ENCODE data around the gene AFAP1.
A peak's percentile ranks its signal among the peaks of the same experiment; 100 is the strongest.

AFAP1 gene

DNA sequence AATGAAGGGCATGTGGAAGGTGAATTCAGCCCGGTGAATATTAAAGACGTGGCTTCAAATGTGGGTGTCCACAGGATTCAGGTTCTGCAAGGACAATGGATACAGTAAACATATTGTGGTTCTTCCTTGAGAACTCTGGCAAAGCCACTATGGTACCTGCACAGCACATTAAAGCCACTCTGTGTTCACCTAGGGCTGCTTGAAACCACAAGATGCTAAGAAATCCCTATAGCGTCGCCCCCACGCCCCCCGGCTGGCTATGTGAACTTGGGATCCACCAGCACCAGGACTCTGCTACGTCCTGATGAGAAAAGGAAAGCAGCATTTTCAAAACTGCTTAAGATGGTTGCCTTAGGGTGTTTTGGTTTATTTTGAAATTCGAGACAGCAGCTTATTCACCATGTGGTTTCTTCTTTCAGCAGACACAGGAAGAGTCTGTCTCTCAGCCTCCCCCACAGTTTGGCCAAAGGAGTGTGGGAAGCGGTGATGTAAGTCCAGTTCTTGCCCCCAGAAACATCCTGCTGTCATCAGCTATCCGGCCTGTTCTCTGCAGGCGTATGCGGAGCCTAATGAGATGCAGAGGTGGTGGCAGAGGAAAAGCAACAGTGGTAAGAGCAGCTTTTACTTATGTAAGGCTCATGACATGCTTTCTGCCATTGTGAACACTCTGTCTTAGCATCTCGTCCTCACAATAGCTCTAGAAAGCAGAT lies 111.5 kb downstream of the AFAP1 start:
- peak overlapping the region; percentile 23 to 72 (median 61); a peak in 19 of 22 replicates for H3K9ac ChIP-seq
- H3K4me2 ChIP-seq = peak overlapping the region; percentile 59 to 87 (median 75)

GRCh38 chr4:7827566-7827965 lies 112.1 kb downstream of the AFAP1 start:
- Histone ChIP-seq H3K4me1 (peaks cover 53 to 67% (median 62%) of the 10 kb centered on the region in 10 experiments), H3K27ac (peak overlapping the region in 10 of 11 experiments; percentile 72 to 88 (median 81); a peak in 20 of 22 replicates), H3K9ac (peak overlapping the region in 8 of 11 experiments; percentile 36 to 72 (median 66); a peak in 9 of 22 replicates), H3K4me2 (peak overlapping the region; percentile 59 to 87 (median 75)), H3K27me3 (no peaks in the 10 kb centered on the region), H3K9me3 (replicated peaks in 1 of 11) (peaks cover 0 to 18% (median 12%) of the 10 kb centered on the region in 11 experiments; a peak in 16 of 22 replicates), H4K20me1 (no peaks in the 10 kb centered on the region), H3K36me3 (peaks cover 0 to 11% (median 0%) of the 10 kb centered on the region in 11 experiments; a peak in 2 of 22 replicates), H3K4me3 (no peak overlapping the region)
- no peak for TF ChIP-seq Cebpa-rat (IDR thresholded peaks at IDR 0.05)

More for the DNA sequence above, 111.5 kb downstream of the AFAP1 start:
- H3K27me3 ChIP-seq = no peaks in the 10 kb centered on the region
- H3K9me3 ChIP-seq (replicated peaks in 1 of 11) = peaks cover 0 to 18% (median 12%) of the 10 kb centered on the region in 11 experiments; a peak in 16 of 22 replicates
- H3K36me3 ChIP-seq = peaks cover 0 to 11% (median 0%) of the 10 kb centered on the region in 11 experiments; a peak in 2 of 22 replicates
- H4K20me1 ChIP-seq = no peaks in the 10 kb centered on the region
- peak in 6 of 11 experiments; percentile 12 to 67 (median 33); a peak in 3 of 22 replicates for TF ChIP-seq Cebpa-rat (IDR thresholded peaks at IDR 0.05)
- 0 out of 20 replicates have a peak overlapping the region, but pooled peaks of 3 of the 10 experiments have one; percentile 2 to 10 (median 6) for H3K4me3 ChIP-seq
- peaks cover 49 to 62% (median 58%) of the 10 kb centered on the region in 10 experiments for H3K4me1 ChIP-seq
- H3K27ac ChIP-seq = peak overlapping the region; percentile 19 to 88 (median 80); a peak in 21 of 22 replicates

DNA sequence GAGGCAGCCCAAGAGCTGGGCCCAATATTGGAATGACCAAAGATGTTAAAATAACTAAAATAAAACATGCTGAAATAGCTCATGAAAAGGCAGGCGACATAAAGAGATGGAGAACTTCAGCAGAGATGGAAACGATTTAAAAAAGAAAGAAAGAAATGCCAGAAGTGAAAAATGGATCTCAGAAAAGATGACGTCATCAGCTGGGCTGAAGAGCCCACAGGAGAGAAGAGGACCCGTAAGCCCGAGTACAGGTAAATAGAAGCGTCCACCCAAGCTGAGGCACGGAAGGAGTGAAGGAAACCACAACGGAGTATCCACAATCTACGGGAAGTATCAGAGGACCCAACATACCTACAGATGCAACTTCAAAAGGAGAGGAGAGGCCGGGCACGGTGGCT lies 112.8 kb downstream of the AFAP1 start:
- peak overlapping the region in 2 of 11 experiments; percentile 83 to 87; a peak in 1 of 22 replicates for H3K4me2 ChIP-seq

DNA sequence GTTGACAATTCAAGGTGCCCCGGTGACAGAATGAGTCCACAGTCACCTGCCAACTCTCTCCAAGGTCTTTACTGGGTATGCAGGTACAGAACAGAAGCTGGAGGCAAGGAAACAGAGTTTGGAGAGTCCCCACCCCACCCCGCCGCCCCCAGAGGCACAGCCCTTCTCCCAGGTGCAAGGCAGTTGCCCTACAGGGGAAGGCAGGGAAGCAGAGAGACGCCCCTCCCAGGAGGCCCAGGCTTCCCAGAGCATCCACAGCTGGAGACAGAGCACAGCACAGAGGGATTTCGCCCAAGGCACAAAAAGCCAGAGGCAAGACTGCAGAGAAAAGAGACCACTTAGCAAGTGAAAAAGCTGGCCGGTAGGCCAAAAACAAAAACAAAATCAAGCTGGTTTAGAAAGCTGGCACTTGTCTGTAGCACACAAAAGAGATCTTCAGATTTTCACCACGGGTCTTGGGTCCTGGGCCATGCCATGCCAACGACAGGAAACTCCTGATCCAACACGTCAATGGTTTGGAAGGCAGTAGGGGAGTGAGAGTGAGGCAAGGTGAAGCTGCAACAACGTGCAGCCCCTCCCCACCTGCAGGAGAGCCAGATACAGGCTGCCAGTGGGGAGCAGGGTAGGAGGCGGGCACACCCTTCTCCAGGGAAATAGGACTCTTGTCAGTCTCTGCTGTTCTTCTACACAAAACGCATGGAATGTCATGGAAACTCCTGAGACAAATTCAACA lies 113.3 kb downstream of the AFAP1 start:
- Histone ChIP-seq H3K4me3 (no peak overlapping the region), H3K9me3 (replicated peaks in 1 of 11) (peaks cover 0 to 18% (median 11%) of the 10 kb centered on the region in 11 experiments; a peak in 16 of 22 replicates), H3K36me3 (peaks cover 0 to 8% (median 0%) of the 10 kb centered on the region in 11 experiments; a peak in 2 of 22 replicates), H3K4me1 (peaks cover 41 to 65% (median 55%) of the 10 kb centered on the region in 10 experiments), H3K4me2 (no peak overlapping the region), H4K20me1 (no peaks in the 10 kb centered on the region), H3K27me3 (no peaks in the 10 kb centered on the region), H3K27ac (peak overlapping the region in 2 of 11 experiments; percentile 22 to 82; a peak in 1 of 22 replicates), H3K9ac (no peak overlapping the region)
- no peak for TF ChIP-seq Cebpa-rat (IDR thresholded peaks at IDR 0.05)

More for the DNA sequence above, 112.8 kb downstream of the AFAP1 start:
- Histone ChIP-seq H3K36me3 (peaks cover 0 to 8% (median 0%) of the 10 kb centered on the region in 11 experiments; a peak in 2 of 22 replicates), H4K20me1 (no peaks in the 10 kb centered on the region), H3K27ac (peak overlapping the region in 1 of 11 experiments; percentile 82; a peak in 2 of 22 replicates), H3K4me3 (no peak overlapping the region), H3K27me3 (no peaks in the 10 kb centered on the region), H3K9ac (no peak overlapping the region), H3K9me3 (replicated peaks in 1 of 11) (peaks cover 0 to 18% (median 11%) of the 10 kb centered on the region in 11 experiments; a peak in 16 of 22 replicates), H3K4me1 (peaks cover 47 to 67% (median 59%) of the 10 kb centered on the region in 10 experiments)
- TF ChIP-seq Cebpa-rat (IDR thresholded peaks at IDR 0.05) = no peak

GRCh38 chr4:7824218-7824617 lies 115.4 kb downstream of the AFAP1 start:
- H3K4me1 ChIP-seq = peaks cover 20 to 44% (median 34%) of the 10 kb centered on the region in 10 experiments
- H3K27me3 ChIP-seq = no peaks in the 10 kb centered on the region
- no peak overlapping the region for H3K4me2 ChIP-seq
- no peak overlapping the region for H3K27ac ChIP-seq
- peaks cover 0 to 10% (median 0%) of the 10 kb centered on the region in 11 experiments; a peak in 2 of 22 replicates for H3K36me3 ChIP-seq
- H3K4me3 ChIP-seq = no peak overlapping the region
- peaks cover 0 to 3% (median 0%) of the 10 kb centered on the region in 11 experiments; a peak in 1 of 22 replicates for H4K20me1 ChIP-seq
- H3K9ac ChIP-seq = no peak overlapping the region
- no peak for TF ChIP-seq Cebpa-rat (IDR thresholded peaks at IDR 0.05)
- peaks cover 0 to 14% (median 8%) of the 10 kb centered on the region in 11 experiments; a peak in 16 of 22 replicates for H3K9me3 ChIP-seq (replicated peaks in 1 of 11)

DNA sequence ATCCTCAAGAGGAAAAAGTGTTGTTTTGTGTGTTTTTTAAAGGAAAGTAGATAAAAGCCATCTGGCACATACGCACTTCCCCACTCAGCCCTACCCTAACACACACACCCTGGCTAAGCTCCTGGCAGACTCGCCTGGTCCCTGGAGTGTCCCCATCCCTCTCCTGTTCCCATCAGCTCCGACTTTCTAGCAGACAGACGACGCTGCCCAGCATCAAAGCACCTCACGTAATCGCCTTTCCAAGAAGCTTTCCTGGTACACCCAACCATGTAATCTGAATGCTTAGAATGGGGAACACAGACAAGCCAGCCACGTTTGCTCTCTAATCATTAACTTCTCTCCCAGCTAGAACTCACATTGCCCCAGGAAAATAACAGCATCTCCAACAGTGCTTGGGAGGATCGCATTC lies 116.2 kb downstream of the AFAP1 start:
- no peak for TF ChIP-seq Cebpa-rat (IDR thresholded peaks at IDR 0.05)
- Histone ChIP-seq H3K36me3 (peaks cover 0 to 18% (median 0%) of the 10 kb centered on the region in 11 experiments; a peak in 4 of 22 replicates), H3K9ac (no peak overlapping the region), H4K20me1 (peaks cover 0 to 5% (median 0%) of the 10 kb centered on the region in 11 experiments; a peak in 1 of 22 replicates), H3K4me2 (peak overlapping the region in 4 of 11 experiments; percentile 9 to 52 (median 22); a peak in 2 of 22 replicates), H3K9me3 (replicated peaks in 1 of 11) (peaks cover 0 to 6% (median 0%) of the 10 kb centered on the region in 11 experiments; a peak in 6 of 22 replicates), H3K27me3 (no peaks in the 10 kb centered on the region), H3K4me3 (no peak overlapping the region), H3K4me1 (peaks cover 12 to 36% (median 26%) of the 10 kb centered on the region in 10 experiments), H3K27ac (no peak overlapping the region)

GRCh38 chr4:7822877-7823276 lies 116.8 kb downstream of the AFAP1 start:
- Histone ChIP-seq H3K9ac (no peak overlapping the region), H3K27me3 (no peaks in the 10 kb centered on the region), H3K4me2 (peak overlapping the region in 9 of 11 experiments; percentile 9 to 53 (median 26); a peak in 11 of 22 replicates), H4K20me1 (peaks cover 0 to 5% (median 0%) of the 10 kb centered on the region in 11 experiments; a peak in 1 of 22 replicates), H3K9me3 (replicated peaks in 1 of 11) (0 out of 22 replicates have a peak, but pooled peaks cover 0 to 5% (median 0%) of the 10 kb centered on the region in 11 experiments), H3K27ac (no peak overlapping the region), H3K4me1 (peaks cover 6 to 31% (median 21%) of the 10 kb centered on the region in 10 experiments), H3K4me3 (no peak overlapping the region), H3K36me3 (peaks cover 0 to 23% (median 0%) of the 10 kb centered on the region in 11 experiments; a peak in 4 of 22 replicates)
- no peak for TF ChIP-seq Cebpa-rat (IDR thresholded peaks at IDR 0.05)

- no peaks in the 10 kb centered on the region for H3K27me3 ChIP-seq
- no peak overlapping the region for H3K9ac ChIP-seq
- H4K20me1 ChIP-seq = peaks cover 0 to 5% (median 0%) of the 10 kb centered on the region in 11 experiments; a peak in 1 of 22 replicates
- TF ChIP-seq Cebpa-rat (IDR thresholded peaks at IDR 0.05) = no peak
- H3K4me2 ChIP-seq = peak overlapping the region in 6 of 11 experiments; percentile 16 to 53 (median 34); a peak in 10 of 22 replicates
- peaks cover 0 to 28% (median 0%) of the 10 kb centered on the region in 11 experiments; a peak in 4 of 22 replicates for H3K36me3 ChIP-seq
- H3K4me3 ChIP-seq = no peak overlapping the region
- H3K4me1 ChIP-seq = peaks cover 0 to 26% (median 15%) of the 10 kb centered on the region in 10 experiments; a peak in 15 of 20 replicates
- no peak overlapping the region for H3K27ac ChIP-seq
- 0 out of 22 replicates have a peak, but pooled peaks cover 0 to 5% (median 0%) of the 10 kb centered on the region in 11 experiments for H3K9me3 ChIP-seq (replicated peaks in 1 of 11)
Observed at GRCh38 chr4:7822137-7822505, 117.5 kb downstream of the AFAP1 start.

Data from BLaER1 treated with 17β-estradiol and CSF1 and Interleukin-3, amounts not matched to agents 10 nM and 100 nM (cell line).